Measurements from ENCODE around the gene MINDY3.

Gene MINDY3

GRCh38 chr10:15796098-15796759, 64.1 kb downstream of the MINDY3 start:
- H3K27ac ChIP-seq (ENCODE audit: low read depth, low read length): no peak overlapping the region

DNA sequence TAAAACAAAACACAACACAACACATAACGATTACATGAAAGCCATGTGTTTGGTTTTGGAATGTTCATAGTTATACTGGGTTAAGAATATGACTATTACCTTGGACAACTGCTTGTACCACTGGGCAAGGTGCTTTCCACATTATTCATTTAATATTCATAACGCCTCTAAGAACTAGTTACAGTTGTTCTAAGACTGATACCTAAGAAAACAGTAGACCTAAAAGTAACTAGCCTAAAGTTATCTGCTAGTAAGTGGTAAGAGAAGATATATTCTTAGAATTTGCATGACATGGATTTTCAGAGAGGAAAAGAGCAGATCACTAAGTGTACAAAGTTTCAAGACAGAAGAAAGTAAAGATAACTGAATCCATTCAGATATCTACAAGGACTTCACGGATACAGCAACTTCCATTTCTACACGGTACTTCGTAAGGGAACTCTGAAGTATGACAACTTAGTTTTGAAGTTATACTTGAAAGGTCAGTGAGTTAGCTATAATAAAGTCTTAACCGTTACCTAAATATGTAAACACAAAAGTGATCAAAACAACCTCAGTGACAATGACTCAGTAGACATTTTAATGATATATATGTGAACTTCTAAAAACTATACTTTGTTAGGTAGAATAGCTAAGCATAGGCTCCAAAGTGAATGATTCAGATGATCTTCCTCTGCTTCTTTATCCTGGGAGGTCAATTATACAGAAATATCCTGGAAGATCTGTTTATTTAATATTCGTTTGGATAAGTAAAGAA, 65.1 kb downstream of the MINDY3 start:
- no peaks in the 10 kb centered on the region for H3K9me3 ChIP-seq (ENCODE audit: control insufficient read depth in 1 of 2, low read length in 2 of 2)
- H3K36me3 ChIP-seq (ENCODE audit: control insufficient read depth in 1 of 2, insufficient read depth in 2 of 2, low read length in 2 of 2): peaks cover 4 to 7% of the 10 kb centered on the region in 2 donors
- H3K27ac ChIP-seq (ENCODE audit: low read depth, low read length): no peak overlapping the region
- H3K4me3 ChIP-seq (ENCODE audit: low read depth in 1 of 2, low read length in 2 of 2): no peak overlapping the region
- no peak overlapping the region for H3K9ac ChIP-seq (ENCODE audit: low read depth in 1 of 2, low read length in 2 of 2)
- no peaks in the 10 kb centered on the region for H3K27me3 ChIP-seq (ENCODE audit: control insufficient read depth in 1 of 2, insufficient read depth in 2 of 2, low read length in 2 of 2)
- H3K4me1 ChIP-seq (ENCODE audit: control insufficient read depth in 1 of 2, insufficient read depth in 2 of 2, low read length in 2 of 2): no peaks in the 10 kb centered on the region

More at GRCh38 chr10:15796098-15796759, 64.1 kb downstream of the MINDY3 start:
- H3K9ac ChIP-seq (ENCODE audit: low read depth in 1 of 2, low read length in 2 of 2): no peak overlapping the region
- H3K36me3 ChIP-seq (ENCODE audit: control insufficient read depth in 1 of 2, insufficient read depth in 2 of 2, low read length in 2 of 2): peaks cover 7 to 9% of the 10 kb centered on the region in 2 donors
- no peaks in the 10 kb centered on the region for H3K27me3 ChIP-seq (ENCODE audit: control insufficient read depth in 1 of 2, insufficient read depth in 2 of 2, low read length in 2 of 2)
- H3K4me3 ChIP-seq (ENCODE audit: low read depth in 1 of 2, low read length in 2 of 2): no peak overlapping the region
- no peaks in the 10 kb centered on the region for H3K4me1 ChIP-seq (ENCODE audit: control insufficient read depth in 1 of 2, insufficient read depth in 2 of 2, low read length in 2 of 2)
- H3K9me3 ChIP-seq (ENCODE audit: control insufficient read depth in 1 of 2, low read length in 2 of 2): peaks cover 2 to 5% of the 10 kb centered on the region in 2 donors

DNA sequence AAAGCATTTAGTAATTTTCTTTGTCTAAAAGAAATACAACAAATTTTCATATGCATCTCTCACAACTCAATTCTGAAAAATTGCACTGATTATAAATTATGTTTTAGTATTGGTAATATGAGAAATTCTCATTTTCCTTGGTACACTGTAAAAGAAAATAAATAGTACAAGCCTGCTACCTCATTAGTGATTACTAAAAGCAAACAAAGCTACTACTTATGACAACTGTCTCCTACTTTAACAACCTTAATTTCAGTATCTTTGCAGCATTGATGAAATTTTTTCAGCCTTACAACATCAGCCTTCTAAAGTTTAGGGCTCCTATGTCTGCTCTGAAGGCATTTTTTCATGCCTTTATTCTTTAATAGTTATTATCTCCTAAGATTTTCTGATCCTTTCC, 65.7 kb downstream of the MINDY3 start:
- H3K9ac ChIP-seq (ENCODE audit: low read depth in 1 of 2, low read length in 2 of 2): no peak overlapping the region
- no peaks in the 10 kb centered on the region for H3K9me3 ChIP-seq (ENCODE audit: control insufficient read depth in 1 of 2, low read length in 2 of 2)
- H3K4me1 ChIP-seq (ENCODE audit: control insufficient read depth in 1 of 2, insufficient read depth in 2 of 2, low read length in 2 of 2): no peaks in the 10 kb centered on the region
- no peak overlapping the region for H3K4me3 ChIP-seq (ENCODE audit: low read depth in 1 of 2, low read length in 2 of 2)
- H3K27me3 ChIP-seq (ENCODE audit: control insufficient read depth in 1 of 2, insufficient read depth in 2 of 2, low read length in 2 of 2): no peaks in the 10 kb centered on the region
- no peak overlapping the region for H3K27ac ChIP-seq (ENCODE audit: low read depth, low read length)
- peaks cover 2 to 7% of the 10 kb centered on the region in 2 donors for H3K36me3 ChIP-seq (ENCODE audit: control insufficient read depth in 1 of 2, insufficient read depth in 2 of 2, low read length in 2 of 2)

DNA sequence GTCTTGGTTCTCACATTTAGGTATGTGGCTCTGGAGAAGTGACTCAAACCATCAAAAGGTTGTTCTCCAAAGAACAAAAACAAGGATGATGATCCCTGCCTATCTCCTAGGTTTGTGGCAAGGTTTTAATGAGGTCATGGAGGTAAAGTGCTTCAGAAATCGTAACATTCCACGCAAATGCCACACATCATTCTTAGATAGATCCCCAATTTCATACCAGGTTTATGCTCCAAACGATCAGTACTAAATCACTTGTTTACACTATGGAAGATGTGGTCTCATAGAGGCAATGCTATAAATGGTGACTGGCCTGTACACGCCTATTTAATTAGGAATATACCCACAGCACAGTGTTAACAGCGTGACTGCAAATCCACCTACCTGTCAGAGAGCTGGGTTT, 66.6 kb downstream of the MINDY3 start:
- H3K4me1 ChIP-seq (ENCODE audit: control insufficient read depth in 1 of 2, insufficient read depth in 2 of 2, low read length in 2 of 2): no peaks in the 10 kb centered on the region

GRCh38 chr10:15792777-15793176, 67.5 kb downstream of the MINDY3 start:
- Histone ChIP-seq H3K27me3 (ENCODE audit: control insufficient read depth in 1 of 2, insufficient read depth in 2 of 2, low read length in 2 of 2) (no peaks in the 10 kb centered on the region), H3K4me3 (ENCODE audit: low read depth in 1 of 2, low read length in 2 of 2) (no peak overlapping the region), H3K9me3 (ENCODE audit: control insufficient read depth in 1 of 2, low read length in 2 of 2) (no peaks in the 10 kb centered on the region), H3K9ac (ENCODE audit: low read depth in 1 of 2, low read length in 2 of 2) (no peak overlapping the region), H3K36me3 (ENCODE audit: control insufficient read depth in 1 of 2, insufficient read depth in 2 of 2, low read length in 2 of 2) (peaks cover 2 to 7% of the 10 kb centered on the region in 2 donors), H3K4me1 (ENCODE audit: control insufficient read depth in 1 of 2, insufficient read depth in 2 of 2, low read length in 2 of 2) (no peaks in the 10 kb centered on the region), H3K27ac (ENCODE audit: low read depth, low read length) (no peak overlapping the region)

More for the DNA sequence above, 66.6 kb downstream of the MINDY3 start:
- H3K27ac ChIP-seq (ENCODE audit: low read depth, low read length): no peak overlapping the region
- H3K9me3 ChIP-seq (ENCODE audit: control insufficient read depth in 1 of 2, low read length in 2 of 2): no peaks in the 10 kb centered on the region
- peaks cover 2 to 7% of the 10 kb centered on the region in 2 donors for H3K36me3 ChIP-seq (ENCODE audit: control insufficient read depth in 1 of 2, insufficient read depth in 2 of 2, low read length in 2 of 2)
- no peaks in the 10 kb centered on the region for H3K27me3 ChIP-seq (ENCODE audit: control insufficient read depth in 1 of 2, insufficient read depth in 2 of 2, low read length in 2 of 2)
- no peak overlapping the region for H3K4me3 ChIP-seq (ENCODE audit: low read depth in 1 of 2, low read length in 2 of 2)
- H3K9ac ChIP-seq (ENCODE audit: low read depth in 1 of 2, low read length in 2 of 2): no peak overlapping the region

GRCh38 chr10:15791816-15792524, 68.3 kb downstream of the MINDY3 start:
- Histone ChIP-seq H3K27me3 (ENCODE audit: control insufficient read depth in 1 of 2, insufficient read depth in 2 of 2, low read length in 2 of 2) (no peaks in the 10 kb centered on the region), H3K36me3 (ENCODE audit: control insufficient read depth in 1 of 2, insufficient read depth in 2 of 2, low read length in 2 of 2) (peaks cover 9 to 14% of the 10 kb centered on the region in 2 donors), H3K4me1 (ENCODE audit: control insufficient read depth in 1 of 2, insufficient read depth in 2 of 2, low read length in 2 of 2) (no peaks in the 10 kb centered on the region), H3K9me3 (ENCODE audit: control insufficient read depth in 1 of 2, low read length in 2 of 2) (no peaks in the 10 kb centered on the region), H3K9ac (ENCODE audit: low read depth in 1 of 2, low read length in 2 of 2) (no peak overlapping the region), H3K4me3 (ENCODE audit: low read depth in 1 of 2, low read length in 2 of 2) (no peak overlapping the region), H3K27ac (ENCODE audit: low read depth, low read length) (no peak overlapping the region)

DNA sequence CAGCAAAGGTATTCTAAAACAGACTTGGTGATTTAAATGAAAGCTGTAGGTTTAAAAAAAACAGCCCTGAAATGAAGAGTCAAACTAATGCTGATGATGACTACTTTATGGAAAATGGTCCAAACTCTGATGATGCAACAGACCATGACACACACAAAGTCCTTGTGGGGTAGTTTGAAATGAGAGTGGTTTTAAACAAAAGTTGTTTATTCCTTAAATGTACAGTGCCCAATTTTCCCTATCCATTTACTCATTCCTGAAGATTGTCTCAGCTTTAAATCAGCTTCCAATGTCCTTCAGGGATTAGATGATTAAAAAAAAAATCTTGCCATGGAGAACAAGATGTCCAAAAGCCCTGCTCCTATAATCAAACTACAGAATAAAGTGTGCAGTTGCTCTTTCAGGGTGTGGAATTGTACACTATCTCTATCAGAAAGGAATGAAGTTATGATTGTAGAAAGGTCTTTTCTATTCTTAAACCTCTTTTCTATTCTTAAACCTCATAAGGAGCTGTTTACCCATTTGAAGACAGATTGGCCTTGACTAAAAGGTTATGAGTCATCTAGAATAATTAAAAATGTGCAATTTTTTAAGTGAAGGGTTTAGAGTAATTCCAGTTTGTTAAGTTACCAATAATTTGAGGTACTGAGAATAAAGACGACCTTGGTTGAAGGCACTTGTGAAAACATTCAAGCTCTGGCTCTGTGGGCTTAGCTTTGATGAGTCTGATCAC, 70.3 kb downstream of the MINDY3 start:
- no peak overlapping the region for H3K9ac ChIP-seq (ENCODE audit: low read depth in 1 of 2, low read length in 2 of 2)
- no peaks in the 10 kb centered on the region for H3K9me3 ChIP-seq (ENCODE audit: control insufficient read depth in 1 of 2, low read length in 2 of 2)
- H3K4me3 ChIP-seq (ENCODE audit: low read depth in 1 of 2, low read length in 2 of 2): no peak overlapping the region
- H3K27ac ChIP-seq (ENCODE audit: low read depth, low read length): no peak overlapping the region
- H3K27me3 ChIP-seq (ENCODE audit: control insufficient read depth in 1 of 2, insufficient read depth in 2 of 2, low read length in 2 of 2): no peaks in the 10 kb centered on the region
- H3K4me1 ChIP-seq (ENCODE audit: control insufficient read depth in 1 of 2, insufficient read depth in 2 of 2, low read length in 2 of 2): no peaks in the 10 kb centered on the region
- H3K36me3 ChIP-seq (ENCODE audit: control insufficient read depth in 1 of 2, insufficient read depth in 2 of 2, low read length in 2 of 2): peaks cover 19 to 24% of the 10 kb centered on the region in 2 donors

DNA sequence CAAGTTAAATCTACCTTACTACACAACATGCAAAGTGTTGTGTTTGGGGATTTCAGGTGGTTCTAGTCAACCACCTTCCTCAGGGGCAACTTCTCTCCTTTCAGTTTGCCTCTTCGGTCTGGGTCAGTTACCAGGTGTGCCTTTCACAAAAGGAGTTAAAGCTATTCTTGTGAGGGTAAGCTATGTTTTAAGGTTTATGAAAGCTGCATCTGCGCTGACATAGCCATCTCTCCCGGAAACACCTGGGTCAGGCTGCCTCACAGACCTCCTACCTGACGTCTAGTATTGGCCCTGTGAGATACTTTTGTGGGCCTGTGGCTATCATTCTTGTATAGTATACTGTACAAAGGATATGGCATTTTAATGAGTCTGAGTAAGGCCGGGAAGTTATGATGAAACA, 72.9 kb downstream of the MINDY3 start:
- no peaks in the 10 kb centered on the region for H3K9me3 ChIP-seq (ENCODE audit: control insufficient read depth in 1 of 2, low read length in 2 of 2)
- no peak overlapping the region for H3K9ac ChIP-seq (ENCODE audit: low read depth in 1 of 2, low read length in 2 of 2)
- peaks cover 22 to 30% of the 10 kb centered on the region in 2 donors for H3K36me3 ChIP-seq (ENCODE audit: control insufficient read depth in 1 of 2, insufficient read depth in 2 of 2, low read length in 2 of 2)
- no peaks in the 10 kb centered on the region for H3K27me3 ChIP-seq (ENCODE audit: control insufficient read depth in 1 of 2, insufficient read depth in 2 of 2, low read length in 2 of 2)
- peak overlapping the region; percentile 24 for H3K27ac ChIP-seq (ENCODE audit: low read depth, low read length)
- H3K4me3 ChIP-seq (ENCODE audit: low read depth in 1 of 2, low read length in 2 of 2): no peak overlapping the region
- H3K4me1 ChIP-seq (ENCODE audit: control insufficient read depth in 1 of 2, insufficient read depth in 2 of 2, low read length in 2 of 2): no peaks in the 10 kb centered on the region

GRCh38 chr10:15784662-15785300, 75.5 kb downstream of the MINDY3 start:
- Histone ChIP-seq H3K9ac (ENCODE audit: low read depth in 1 of 2, low read length in 2 of 2) (no peak overlapping the region), H3K27ac (ENCODE audit: low read depth, low read length) (no peak overlapping the region), H3K27me3 (ENCODE audit: control insufficient read depth in 1 of 2, insufficient read depth in 2 of 2, low read length in 2 of 2) (no peaks in the 10 kb centered on the region), H3K36me3 (ENCODE audit: control insufficient read depth in 1 of 2, insufficient read depth in 2 of 2, low read length in 2 of 2) (peaks cover 27 to 37% of the 10 kb centered on the region in 2 donors), H3K9me3 (ENCODE audit: control insufficient read depth in 1 of 2, low read length in 2 of 2) (no peaks in the 10 kb centered on the region), H3K4me3 (ENCODE audit: low read depth in 1 of 2, low read length in 2 of 2) (no peak overlapping the region), H3K4me1 (ENCODE audit: control insufficient read depth in 1 of 2, insufficient read depth in 2 of 2, low read length in 2 of 2) (no peaks in the 10 kb centered on the region)
